HS-27A (cell line): ENCODE data around the gene TTC33.
A peak's percentile ranks its signal among the peaks of the same experiment; 100 is the strongest.
"Not testable (repeated sequence)": the region's sequence is repeated elsewhere in the genome, so short reads cannot be mapped to it uniquely, and the experiment has no call there.

Experiments used
- DNase-seq: peaks from one replicate; pipeline ENCODE4 v3.0.0-alpha.2; 2012; ENCODE audit warnings: low read depth, missing footprints

The TTC33 gene

DNA sequence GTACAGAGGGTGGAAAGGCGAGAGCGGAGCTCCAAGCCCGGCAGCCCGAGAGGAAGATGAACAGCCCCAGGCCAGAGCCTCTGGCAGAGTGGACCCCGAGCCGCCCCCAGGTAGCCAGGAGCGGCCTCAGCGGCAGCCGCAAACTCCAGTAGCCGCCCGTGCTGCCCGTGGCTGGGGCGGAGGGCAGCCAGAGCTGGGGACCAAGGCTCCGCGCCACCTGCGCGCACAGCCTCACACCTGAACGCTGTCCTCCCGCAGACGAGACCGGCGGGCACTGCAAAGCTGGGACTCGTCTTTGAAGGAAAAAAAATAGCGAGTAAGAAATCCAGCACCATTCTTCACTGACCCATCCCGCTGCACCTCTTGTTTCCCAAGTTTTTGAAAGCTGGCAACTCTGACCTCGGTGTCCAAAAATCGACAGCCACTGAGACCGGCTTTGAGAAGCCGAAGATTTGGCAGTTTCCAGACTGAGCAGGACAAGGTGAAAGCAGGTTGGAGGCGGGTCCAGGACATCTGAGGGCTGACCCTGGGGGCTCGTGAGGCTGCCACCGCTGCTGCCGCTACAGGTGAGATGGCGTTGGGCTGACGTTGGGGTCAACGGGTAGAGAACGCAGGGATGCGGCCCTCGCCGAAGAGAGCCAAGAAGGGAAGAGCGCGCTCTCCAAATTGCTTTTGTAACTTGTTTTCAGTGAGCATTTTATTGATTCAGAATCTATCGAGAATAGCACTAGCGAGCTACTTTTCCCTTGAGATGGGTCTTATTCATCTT, 75.7 kb downstream of the TTC33 start, which contains the start of gene PTGER4:
Gene PTGER4 (plus strand): TSS at position 3 of the 769 bp plus-strand sequence. CDS start 1,079 bp downstream, outside the sequence.
- no peak for DNase-seq

DNA sequence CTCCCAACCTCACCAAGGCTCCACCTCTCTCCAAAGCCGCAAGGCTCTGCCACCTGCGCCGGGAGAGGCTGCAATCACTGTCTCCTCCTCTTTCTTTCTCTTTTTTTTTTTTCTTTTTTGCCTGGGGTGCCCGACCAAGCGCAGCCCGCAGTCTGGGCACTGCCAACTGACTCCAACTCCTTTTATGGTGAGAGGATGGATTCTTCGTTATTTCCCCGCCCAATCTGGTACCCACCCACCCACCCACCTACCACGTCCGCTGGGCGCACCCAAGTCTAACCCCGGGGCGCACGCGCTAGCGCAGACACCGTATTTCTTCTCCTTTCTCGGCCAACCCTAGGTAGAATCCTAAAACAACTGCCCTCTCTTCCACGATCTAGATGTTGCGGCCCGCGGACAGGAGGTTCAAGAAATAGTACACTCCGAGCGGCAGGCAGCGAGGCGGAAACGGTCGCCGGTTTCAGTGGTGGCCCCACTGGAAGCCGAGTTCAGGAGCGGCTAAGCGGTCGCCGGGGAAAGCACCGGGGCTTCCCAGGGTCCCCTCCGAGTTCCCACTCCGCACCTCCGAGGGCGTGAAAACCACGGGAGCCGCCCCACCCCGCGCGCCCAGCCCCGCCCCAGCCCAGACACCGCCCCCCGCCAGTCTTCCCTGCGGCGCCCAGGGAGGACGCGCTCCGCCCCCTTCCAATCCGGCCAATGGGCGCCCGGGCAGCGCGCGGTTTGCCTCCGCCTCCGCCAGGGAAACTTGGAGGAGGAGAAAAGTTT, 76.4 kb downstream of the TTC33 start:
- DNase-seq, result peak; percentile 86

DNA sequence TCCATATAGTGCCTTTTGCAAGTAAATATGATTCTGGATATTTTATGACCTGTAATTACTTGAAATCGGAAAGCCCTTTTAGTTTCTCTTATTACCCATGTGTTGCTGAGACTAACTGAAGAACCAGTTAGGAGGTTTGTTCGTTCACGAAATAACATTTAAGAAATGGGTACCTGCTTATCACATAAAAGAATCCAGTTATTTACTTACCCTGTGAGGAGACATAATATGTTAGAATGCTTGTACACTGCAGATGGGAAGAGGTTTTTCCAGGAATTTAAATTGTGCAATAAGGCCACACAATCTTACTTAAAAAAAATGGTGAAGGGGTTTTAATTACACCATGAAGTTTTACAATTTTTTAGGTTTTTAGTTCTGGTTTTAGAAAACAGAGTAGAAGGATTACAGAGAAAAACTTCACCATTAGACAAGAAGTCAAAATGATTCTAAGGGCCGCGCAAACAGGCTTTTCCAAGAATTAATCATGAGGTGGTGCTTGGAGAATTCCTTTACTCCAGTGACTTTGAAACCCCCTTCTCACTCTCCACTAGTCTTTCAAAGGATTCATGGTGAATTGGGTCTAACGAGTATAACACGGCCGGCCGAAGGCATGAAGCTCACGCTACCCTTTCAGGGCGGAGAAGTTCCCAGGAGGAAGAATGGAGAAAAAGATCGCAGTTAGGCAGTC, 77.2 kb downstream of the TTC33 start:
- DNase-seq, result no peak

DNA sequence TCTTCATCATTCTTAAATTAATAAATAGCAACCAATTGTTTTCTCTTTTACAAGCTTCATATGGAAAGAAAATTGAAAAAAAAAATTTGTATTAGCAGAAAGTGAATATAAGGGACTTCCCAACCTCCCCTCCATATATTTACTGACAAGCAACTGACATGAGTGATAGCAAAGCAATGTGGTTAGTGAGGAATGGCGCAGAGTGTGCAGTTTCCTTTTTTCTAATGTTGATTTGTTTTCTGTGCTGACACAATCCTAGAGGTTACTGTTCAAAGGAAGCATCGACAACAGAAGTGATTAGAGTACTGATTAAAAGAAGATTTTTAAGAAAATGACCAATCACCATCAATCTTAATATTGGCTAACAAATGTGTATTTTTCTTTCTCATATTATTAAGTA, 77.7 kb downstream of the TTC33 start:
- no peak for DNase-seq

DNA sequence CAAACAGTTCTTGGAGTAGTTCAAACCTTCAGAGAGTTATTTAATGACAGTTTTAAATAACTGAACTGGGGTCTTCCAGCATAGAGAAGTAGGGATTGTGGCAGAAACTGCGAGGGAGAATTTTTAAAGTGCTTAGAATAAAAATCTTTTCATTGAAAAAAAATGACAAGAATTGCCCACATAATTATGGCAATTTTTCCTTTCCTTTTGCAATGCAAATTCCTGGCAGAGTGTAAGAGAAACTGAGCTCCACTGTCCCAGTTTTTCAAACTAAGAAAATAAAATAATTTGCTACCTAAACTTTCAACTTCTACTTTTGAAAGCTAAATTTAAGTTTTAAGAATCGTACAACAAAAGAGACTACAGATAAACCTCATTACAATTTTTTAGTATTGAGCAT, 78.3 kb downstream of the TTC33 start:
- no peak for DNase-seq

DNA sequence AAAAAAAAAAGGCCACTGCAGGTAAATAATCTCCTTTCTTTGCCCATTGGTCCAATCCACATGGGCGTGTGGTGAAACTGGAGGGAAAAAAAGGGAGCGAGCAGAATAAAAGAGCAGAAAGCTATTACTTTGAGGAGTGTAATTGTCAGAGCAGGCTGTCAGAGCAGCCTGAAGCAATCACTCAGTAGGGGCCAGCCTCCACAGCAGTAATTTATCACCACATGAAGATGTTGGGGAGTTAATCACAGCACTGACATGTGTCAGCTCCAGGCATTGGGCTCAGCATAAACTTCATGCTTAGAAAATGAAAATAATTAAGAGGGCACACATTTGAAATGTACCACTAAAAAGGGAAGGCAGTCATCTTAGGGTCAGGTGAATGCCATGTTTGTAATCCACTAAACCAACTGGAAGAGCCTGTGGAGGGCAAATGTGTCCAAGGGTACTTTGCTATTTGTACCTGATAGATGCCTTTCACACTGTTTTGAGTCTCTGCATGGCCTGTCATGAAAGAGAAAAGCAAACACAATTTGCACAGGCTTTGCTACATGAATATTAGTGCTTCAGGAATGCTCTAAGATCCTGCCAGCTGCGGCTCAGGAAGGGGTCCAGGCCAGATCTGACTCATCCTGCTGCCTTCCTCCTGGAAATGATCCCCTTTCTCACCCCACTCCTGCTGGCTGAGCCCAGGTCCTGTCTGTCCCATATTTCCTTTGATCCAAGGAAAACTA, 79.0 kb downstream of the TTC33 start:
- DNase-seq, result no peak

DNA sequence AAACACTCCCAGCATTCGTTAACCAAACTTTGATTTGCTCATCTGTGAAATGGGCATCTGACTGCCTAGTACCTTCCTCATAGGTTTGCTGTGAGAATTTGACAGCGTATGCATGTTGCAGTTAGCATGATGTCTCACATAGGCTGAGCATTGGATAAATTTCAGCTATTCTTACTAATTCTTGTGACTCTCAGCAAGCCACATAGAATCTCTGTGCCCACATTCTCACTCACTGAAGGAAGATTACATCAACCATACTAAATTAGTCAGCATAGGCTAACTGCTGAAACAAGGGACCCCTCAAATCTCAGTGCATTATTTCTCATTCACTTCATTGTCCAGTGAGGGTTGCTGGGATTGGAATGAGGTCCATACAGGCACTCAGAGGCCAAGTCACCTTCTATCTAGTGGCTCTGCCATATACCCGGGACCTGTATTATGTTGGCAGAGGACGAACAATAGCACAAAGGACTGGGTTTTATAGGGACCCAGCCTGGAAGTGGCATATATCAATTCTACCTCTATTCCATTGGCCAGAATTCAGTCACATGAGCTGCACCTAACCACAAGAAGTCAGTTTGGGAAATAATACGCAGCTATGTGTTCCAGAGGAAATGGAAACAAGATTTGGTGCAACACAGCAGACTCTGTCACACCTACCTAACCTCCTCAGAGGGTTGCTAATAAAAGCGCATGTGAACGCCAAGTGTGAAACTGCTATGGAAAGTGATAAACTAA, 80.2 kb downstream of the TTC33 start:
- DNase-seq, result no peak

DNA sequence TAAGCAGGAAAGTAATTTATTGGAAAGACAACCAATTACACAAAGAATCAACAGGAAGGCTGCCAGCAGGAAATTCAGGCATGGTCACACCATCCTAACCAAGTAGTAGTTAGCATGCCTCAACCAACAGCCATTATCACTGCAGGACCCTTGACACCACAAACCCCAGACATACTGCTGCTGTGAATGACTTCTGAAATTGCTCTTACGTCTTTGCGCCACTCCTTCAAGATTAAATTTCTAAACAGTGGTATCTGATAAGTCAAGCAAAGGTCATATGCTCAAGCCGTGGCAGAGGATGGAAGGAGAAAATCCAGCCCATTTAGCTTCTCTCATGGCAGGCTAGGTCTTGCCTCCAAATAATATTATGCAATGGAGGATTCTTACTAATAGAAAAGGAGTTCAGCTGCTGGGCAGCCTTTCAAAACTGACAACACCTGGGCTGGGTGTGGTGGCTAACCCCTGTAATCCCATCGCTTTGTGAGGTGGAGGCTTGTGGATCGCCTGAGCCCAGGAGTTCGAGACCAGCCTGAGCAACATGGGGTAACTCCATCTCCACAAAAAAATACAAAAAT, 81.0 kb downstream of the TTC33 start:
- DNase-seq, result no peak

DNA sequence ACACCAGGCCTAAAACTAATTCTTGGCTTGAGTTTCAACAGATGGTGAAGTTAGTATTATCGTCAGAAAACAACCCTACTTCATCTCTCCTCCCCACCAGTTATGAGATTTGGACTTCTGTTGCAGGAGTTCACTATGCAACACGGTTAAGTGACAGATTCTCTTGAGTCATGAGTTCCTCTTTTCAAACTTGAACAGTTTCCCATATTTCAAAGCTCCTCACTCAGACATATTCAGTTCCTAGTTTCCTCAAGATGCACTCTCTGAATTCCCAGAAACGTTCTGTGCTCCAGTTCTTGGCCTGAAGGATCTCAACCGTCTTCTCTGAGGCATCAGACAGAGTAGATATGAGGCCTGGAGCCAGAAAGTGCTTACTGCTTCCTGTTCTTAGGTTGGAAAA, 83.3 kb downstream of the TTC33 start:
- no peak for DNase-seq

DNA sequence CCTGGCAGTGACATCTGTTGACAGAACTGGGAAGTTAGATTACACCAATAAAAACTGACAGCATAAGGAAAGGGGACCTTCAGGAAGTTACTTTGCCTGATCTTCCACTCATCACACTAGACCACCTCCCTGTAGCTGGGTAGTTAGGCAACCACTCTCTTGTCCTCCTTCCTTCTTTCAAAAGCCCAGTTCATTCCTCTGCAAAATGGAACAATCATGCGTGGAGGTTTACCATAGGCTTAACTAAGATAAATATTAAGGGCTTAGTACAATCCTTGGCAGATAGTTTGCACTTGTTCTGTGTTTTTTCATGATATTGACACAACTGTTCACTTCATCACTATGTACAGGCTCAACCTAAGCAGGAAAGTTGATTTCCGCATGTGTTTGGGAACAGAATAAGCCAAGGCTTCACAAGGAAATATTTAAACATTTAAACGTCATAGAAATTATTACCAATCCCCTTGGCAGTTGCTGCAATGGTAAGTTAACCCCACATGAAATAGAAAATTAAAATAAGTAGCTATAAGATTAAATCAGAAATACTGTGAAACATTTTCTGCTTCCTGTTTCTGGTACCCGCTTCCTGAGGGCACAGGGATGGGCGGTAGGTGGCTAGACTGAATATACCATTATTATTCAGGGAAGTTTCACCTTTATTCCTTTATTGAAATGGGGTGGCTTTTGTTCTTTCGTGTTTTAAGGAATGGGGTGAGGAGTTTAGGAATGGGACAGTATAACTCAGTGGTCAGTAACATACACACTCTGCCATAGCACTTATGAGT, 86.0 kb downstream of the TTC33 start:
- no peak for DNase-seq

DNA sequence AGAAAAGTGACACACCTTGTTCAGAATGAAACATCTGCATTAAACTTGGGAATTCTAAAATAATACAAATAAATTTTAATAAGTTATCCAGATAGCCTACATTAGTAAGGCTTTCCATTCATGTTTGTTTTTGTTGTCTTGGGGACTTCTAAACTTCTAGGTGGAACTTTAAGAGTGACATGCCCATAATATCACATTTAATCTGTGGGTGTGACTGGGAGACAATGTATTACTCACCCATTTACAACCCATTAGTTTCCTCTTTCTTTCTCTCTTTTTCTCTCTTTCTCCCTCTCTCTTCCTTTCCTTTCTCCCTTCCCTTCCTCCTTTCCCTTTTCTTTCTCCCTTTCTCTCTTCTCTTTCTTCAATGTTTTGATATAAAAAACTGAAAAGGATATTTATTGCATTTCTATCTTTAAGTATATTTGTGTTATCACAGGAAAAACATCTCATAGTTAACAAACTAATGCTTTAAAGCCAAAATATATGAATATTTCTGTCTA, 88.5 kb downstream of the TTC33 start:
- no peak for DNase-seq

DNA sequence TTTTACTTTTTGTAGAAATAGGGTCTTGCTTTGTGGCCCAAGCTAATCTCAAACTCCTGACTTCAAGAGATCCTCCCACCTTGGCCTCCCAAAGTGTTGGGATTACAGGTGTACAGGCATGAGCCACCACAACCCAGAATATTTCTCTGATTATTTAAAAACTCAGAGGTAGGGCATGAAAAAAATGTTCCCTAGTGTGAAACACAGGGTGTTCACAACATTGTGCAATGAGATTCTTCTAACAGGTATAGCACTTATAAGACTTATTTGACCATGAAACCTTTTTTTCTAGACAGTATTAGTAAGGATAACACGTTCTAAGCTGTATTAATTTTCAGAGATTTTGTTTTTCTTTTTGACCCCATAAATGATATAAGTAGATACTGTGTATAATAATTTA, 89.1 kb downstream of the TTC33 start:
- DNase-seq, result no peak

DNA sequence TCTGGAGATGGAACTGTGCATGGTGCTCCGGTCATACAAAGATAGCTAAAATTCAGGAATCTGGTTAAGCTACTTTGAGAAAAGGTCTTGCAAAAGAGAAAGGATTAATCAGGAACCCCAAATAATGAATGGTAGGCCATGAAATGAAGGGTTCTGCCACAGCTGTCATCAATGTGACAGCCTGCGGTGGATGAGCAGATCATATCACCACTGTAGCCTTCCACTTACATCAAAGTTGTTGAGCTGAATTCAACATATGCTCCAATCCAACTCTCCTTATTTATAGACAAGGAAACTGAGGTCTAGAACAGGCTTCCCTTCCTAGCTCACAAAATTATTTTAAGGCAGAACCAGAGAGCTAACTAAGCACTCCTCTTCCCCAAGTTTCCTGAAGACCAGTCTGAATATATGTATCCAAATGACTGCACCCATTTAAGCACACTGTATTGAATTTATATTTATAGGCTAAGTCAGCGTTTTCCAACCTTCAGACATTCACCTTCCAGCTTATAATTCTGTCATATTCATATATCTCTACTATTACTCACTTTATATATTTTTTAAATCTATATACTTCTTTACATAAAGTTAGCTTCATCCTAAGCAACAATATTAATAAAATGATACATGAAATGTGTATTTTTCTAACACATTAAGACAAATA, 90.0 kb downstream of the TTC33 start:
- DNase-seq, result no peak

DNA sequence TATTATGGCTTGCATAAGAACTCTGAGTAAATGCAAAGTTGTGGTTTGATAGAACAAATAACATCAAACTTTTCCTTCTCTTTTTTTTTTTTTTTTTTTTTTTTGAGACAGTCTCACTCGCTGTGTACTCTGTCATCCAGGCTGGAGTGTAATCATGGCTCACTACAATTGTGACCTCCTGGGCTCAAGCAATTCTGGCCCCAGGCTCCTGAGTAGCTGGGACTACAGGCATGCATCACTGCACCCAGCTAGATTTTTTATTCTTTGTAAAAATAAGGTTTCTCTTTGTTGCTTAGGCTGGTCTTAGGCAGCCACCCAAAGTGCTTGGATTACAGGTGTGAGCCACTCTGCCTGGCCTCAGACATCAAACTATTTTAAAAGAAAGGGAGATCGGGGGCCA, 95.0 kb downstream of the TTC33 start:
- DNase-seq, result no peak

DNA sequence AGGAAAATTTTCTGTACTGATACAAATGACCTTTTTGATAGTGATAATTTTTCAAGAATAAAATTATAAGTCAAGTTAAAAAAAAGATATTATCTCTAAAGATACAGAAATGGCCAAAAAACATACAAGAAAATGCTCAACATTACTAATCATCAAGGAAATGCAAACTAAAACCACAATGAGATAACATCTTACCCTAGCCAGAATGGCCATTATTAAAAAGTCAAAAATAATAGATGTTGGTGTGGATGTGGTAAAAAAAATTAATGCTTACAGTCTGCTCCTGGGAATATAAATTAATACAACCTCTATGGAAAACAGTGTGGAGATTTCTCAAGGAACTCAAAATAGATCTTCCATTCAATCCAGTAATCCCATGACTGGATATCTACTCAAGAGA, 99.0 kb downstream of the TTC33 start:
- DNase-seq, result no peak

DNA sequence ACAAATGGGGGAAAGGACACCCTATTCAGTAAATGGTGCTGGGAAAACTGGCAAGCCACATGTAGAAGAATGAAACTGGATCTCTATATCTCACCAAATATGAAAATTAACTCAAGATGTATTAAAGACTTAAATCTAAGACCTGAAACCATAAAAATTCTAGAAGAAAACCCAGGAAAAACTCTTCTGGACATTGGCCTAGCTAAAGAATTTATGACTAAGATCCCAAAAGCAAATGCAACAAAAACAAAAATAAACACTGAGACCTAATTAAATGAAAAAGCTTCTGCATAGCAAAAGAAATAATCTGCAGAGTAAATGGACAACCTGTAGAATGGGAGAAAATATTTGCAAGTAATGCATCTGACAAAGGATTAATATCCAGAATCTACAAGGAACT, 99.7 kb downstream of the TTC33 start:
- not testable (repeated sequence) for DNase-seq

DNA sequence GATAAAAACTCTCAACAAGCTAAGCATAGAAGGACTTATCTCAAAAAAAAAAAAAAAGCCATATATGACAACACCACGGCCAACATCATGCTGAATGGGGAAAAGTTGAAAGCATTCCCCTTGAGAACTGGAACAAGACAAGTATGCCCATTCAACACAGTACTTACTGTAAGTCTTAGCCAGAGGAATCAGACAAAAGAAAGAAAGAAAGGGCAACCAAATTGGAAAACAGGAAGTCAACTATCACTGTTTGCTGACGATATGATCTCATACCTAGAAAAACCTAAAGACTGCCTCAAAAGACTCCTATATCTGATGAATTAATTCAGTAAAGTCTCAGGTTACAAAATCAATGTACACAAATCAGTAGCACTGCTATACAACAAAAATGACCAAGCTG, 100.6 kb downstream of the TTC33 start:
- no peak for DNase-seq

DNA sequence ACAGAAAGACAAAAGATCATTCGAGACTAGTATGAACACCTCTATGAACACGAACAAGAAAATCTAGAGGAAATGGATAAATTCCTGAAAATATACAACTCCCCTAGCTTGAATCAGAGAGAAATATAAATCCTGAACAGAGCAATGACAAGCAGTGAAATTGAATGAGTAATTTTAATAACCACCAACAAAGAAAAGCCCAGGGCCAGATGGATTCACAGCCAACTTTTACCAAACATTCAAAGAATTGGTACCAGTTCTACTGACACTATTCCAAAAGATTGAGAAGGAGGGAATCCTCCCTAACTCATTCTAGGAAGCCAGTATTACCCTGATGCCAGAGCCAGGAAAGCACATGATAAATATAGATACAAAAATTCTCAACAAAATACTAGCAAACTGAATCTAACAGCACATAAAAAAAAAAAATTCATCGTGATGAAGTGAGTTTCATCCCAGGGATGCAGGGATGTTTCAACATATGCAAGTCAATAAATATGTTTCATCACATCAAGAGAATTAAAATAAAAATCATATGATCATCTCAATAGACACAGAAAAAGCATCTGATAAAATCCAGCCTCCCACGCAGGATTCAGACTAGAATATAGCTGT, 101.3 kb downstream of the TTC33 start:
- DNase-seq, result no peak
